CD4-positive, alpha-beta T cell treated with Interleukin-10 for 1 hour (primary cell): ENCODE measurements around the gene HSD17B13.

Experiments used
- DNase-seq: peaks from one replicate; pipeline ENCODE4 v3.0.0-alpha.2; 2020

The HSD17B13 gene

GRCh38 chr4:87260477-87260876 is 62.2 kb downstream of the HSD17B13 start:
- DNase-seq = no peak

- no peak for DNase-seq
Measured at GRCh38 chr4:87258677-87259076, 64.0 kb downstream of the HSD17B13 start.

- DNase-seq = no peak
Measured at GRCh38 chr4:87257523-87257922, 65.2 kb downstream of the HSD17B13 start.

- DNase-seq = no peak
Measured at GRCh38 chr4:87255755-87256154, 66.9 kb downstream of the HSD17B13 start.
